NCI-H1417 treated with DMSO at 0.1 percent for 48 hours (cell line): ENCODE results near the gene SEC11A.
"Not testable (repeated sequence)": the region's sequence is repeated elsewhere in the genome, so short reads cannot be mapped to it uniquely, and the experiment has no call there.

ENCODE experiments used
- DNase-seq: peaks from one replicate; lab custom pipeline; 2025; lab: John Stamatoyannopoulos, UW

Gene SEC11A

GRCh38 chr15:84642640-84643039 lies 73.3 kb downstream of the SEC11A start:
- DNase-seq = not testable (repeated sequence)

- DNase-seq = not testable (repeated sequence)
These were observed 74.1 kb downstream of the SEC11A start for GRCh38 chr15:84641871-84642270.

- no peak for DNase-seq
These were observed 77.8 kb downstream of the SEC11A start for GRCh38 chr15:84638103-84638502.

- no peak for DNase-seq
These were observed 81.6 kb downstream of the SEC11A start for GRCh38 chr15:84634228-84634837.

- peak; percentile 14 for DNase-seq
These were observed 82.4 kb downstream of the SEC11A start for GRCh38 chr15:84633311-84634227.

GRCh38 chr15:84631706-84632272 lies 84.2 kb downstream of the SEC11A start:
- DNase-seq = no peak

GRCh38 chr15:84629033-84629432 lies 86.9 kb downstream of the SEC11A start:
- DNase-seq = no peak

GRCh38 chr15:84625123-84625522 lies 90.8 kb downstream of the SEC11A start:
- DNase-seq = no peak

GRCh38 chr15:84624359-84624758 lies 91.6 kb downstream of the SEC11A start:
- no peak for DNase-seq

GRCh38 chr15:84621358-84621979 lies 94.5 kb downstream of the SEC11A start:
- no peak for DNase-seq

- DNase-seq = no peak
These were observed 95.3 kb downstream of the SEC11A start for GRCh38 chr15:84620626-84621025.
